ENCODE results near the gene BICRA. TPM values are rescaled to one million over a fixed set of nuclear protein-coding genes. Genes with fewer than 3 reads are reported as not detected.
A peak's percentile ranks its signal among the peaks of the same experiment; 100 is the strongest.

Gene BICRA
- total RNA-seq, 1 donor from 2014 or later, result 15.6 TPM

- no peak overlapping the region for H3K27ac Mint-ChIP-seq
- H3K79me2 ChIP-seq (ENCODE audit: low read depth), result no peaks in the 10 kb centered on the region
- H3K27me3 Mint-ChIP-seq (ENCODE audit: insufficient read depth, low read depth), result no peaks in the 10 kb centered on the region
- H4K20me1 ChIP-seq (ENCODE audit: low read depth), result peaks cover 10% of the 10 kb centered on the region
- H3K4me1 Mint-ChIP-seq, result no peaks in the 10 kb centered on the region
- H3K4me1 ChIP-seq, result no peaks in the 10 kb centered on the region
- no peak for DNase-seq (ENCODE audit: low spot score)
- H3K9ac ChIP-seq, result no peak overlapping the region
- TF ChIP-seq EZH2 (IDR thresholded peaks at IDR 0.05) (no peak), EZH2phosphoT487 (IDR thresholded peaks at IDR 0.05) (no peak), CTCF (IDR thresholded peaks at IDR 0.05) (no peak)
- H3K9me3 ChIP-seq (ENCODE audit: low read depth), result no peaks in the 10 kb centered on the region
- H3K27me3 ChIP-seq, result no peaks in the 10 kb centered on the region
- H3K4me3 ChIP-seq, result no peak overlapping the region
- no peaks in the 10 kb centered on the region for H3K36me3 ChIP-seq
- H3F3A ChIP-seq (ENCODE audit: low read depth), result no peaks in the 10 kb centered on the region
- H3K9me3 Mint-ChIP-seq, result no peaks in the 10 kb centered on the region
- H2AFZ ChIP-seq (replicated peaks), result no peak overlapping the region
- H3K4me3 Mint-ChIP-seq, result no peak overlapping the region
- H3K4me2 ChIP-seq, result no peak overlapping the region
- H3K36me3 Mint-ChIP-seq, result peaks cover 23% of the 10 kb centered on the region
- H3K27ac ChIP-seq, result no peak overlapping the region
Measured at GRCh38 chr19:47679922-47680857, 71.3 kb downstream of the BICRA start.

GRCh38 chr19:47680858-47681332 is 72.0 kb downstream of the BICRA start:
- Histone ChIP-seq H3K79me2 (ENCODE audit: low read depth) (no peaks in the 10 kb centered on the region), H2AFZ (replicated peaks) (no peak overlapping the region), H3K27me3 (no peaks in the 10 kb centered on the region), H3K4me1 (no peaks in the 10 kb centered on the region), H3K36me3 (no peaks in the 10 kb centered on the region), H3F3A (ENCODE audit: low read depth) (no peaks in the 10 kb centered on the region), H3K4me2 (no peak overlapping the region), H3K9me3 (ENCODE audit: low read depth) (no peaks in the 10 kb centered on the region), H4K20me1 (ENCODE audit: low read depth) (peaks cover 11% of the 10 kb centered on the region), H3K9ac (no peak overlapping the region), H3K27ac (no peak overlapping the region), H3K4me3 (no peak overlapping the region)
- Mint-ChIP-seq H3K27ac (no peak overlapping the region), H3K9me3 (no peaks in the 10 kb centered on the region), H3K27me3 (ENCODE audit: insufficient read depth, low read depth) (peaks cover 2% of the 10 kb centered on the region), H3K36me3 (peaks cover 27% of the 10 kb centered on the region), H3K4me3 (no peak overlapping the region), H3K4me1 (no peaks in the 10 kb centered on the region)
- TF ChIP-seq EZH2phosphoT487 (IDR thresholded peaks at IDR 0.05), result no peak
- no peak for TF ChIP-seq CTCF (IDR thresholded peaks at IDR 0.05)
- TF ChIP-seq EZH2 (IDR thresholded peaks at IDR 0.05), result no peak
- no peak for DNase-seq (ENCODE audit: low spot score)

- Histone ChIP-seq H3K79me2 (ENCODE audit: low read depth) (no peaks in the 10 kb centered on the region), H3K27ac (no peak overlapping the region), H2AFZ (replicated peaks) (no peak overlapping the region), H3K4me3 (no peak overlapping the region), H3K4me1 (no peaks in the 10 kb centered on the region), H3K4me2 (no peak overlapping the region), H3K36me3 (no peaks in the 10 kb centered on the region), H3K9me3 (ENCODE audit: low read depth) (no peaks in the 10 kb centered on the region), H4K20me1 (ENCODE audit: low read depth) (peaks cover 13% of the 10 kb centered on the region), H3K9ac (no peak overlapping the region), H3F3A (ENCODE audit: low read depth) (no peaks in the 10 kb centered on the region), H3K27me3 (no peaks in the 10 kb centered on the region)
- H3K4me3 Mint-ChIP-seq, result no peak overlapping the region
- H3K27ac Mint-ChIP-seq, result peak overlapping the region; percentile 18
- H3K9me3 Mint-ChIP-seq, result no peaks in the 10 kb centered on the region
- peaks cover 4% of the 10 kb centered on the region for H3K27me3 Mint-ChIP-seq (ENCODE audit: insufficient read depth, low read depth)
- peaks cover 27% of the 10 kb centered on the region for H3K36me3 Mint-ChIP-seq
- TF ChIP-seq CTCF (IDR thresholded peaks at IDR 0.05) (no peak), EZH2phosphoT487 (IDR thresholded peaks at IDR 0.05) (no peak), EZH2 (IDR thresholded peaks at IDR 0.05) (no peak)
- H3K4me1 Mint-ChIP-seq, result no peaks in the 10 kb centered on the region
- DNase-seq (ENCODE audit: low spot score), result no peak
Measured at GRCh38 chr19:47681388-47681787, 72.5 kb downstream of the BICRA start.

Measured in neural progenitor cell (in vitro differentiated cells).